ENCODE results near the gene ANP32E.
"Not testable (repeated sequence)": the region's sequence is repeated elsewhere in the genome, so short reads cannot be mapped to it uniquely, and the experiment has no call there.

DNA sequence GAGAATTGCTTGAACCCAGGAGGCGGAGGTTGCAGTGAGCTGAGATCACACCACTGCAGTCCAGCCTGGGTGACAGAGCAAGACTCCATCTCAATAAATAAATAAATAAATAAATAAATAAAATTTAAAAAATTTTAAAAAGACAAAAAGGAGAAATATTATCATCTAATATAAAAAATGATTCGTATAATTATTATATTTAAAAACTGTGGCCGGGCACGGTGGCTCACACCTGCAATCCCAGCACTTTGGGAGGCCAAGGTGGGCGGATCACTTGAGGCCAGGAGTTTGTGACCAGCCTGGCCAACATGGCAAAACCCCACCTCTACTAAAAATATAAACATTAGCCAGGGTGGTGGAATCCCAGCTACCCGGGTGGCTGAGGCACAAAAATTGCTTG, 27.5 kb downstream of the ANP32E start:
- TF ChIP-seq EZH2phosphoT487 (IDR thresholded peaks at IDR 0.05; ENCODE audit: insufficient read depth, low read depth); EZH2 (IDR thresholded peaks at IDR 0.05; ENCODE audit: insufficient read depth, poor library complexity, severe bottlenecking): not testable (repeated sequence)
